Fibroblast of skin of right quadriceps (primary cell): ENCODE results near the gene C16orf78.
"Not testable (repeated sequence)": the region's sequence is repeated elsewhere in the genome, so short reads cannot be mapped to it uniquely, and the experiment has no call there.

ENCODE experiments used
- DNase-seq: peaks from one replicate; pipeline ENCODE4 v3.0.0-alpha.2; 2013

Gene C16orf78

DNA sequence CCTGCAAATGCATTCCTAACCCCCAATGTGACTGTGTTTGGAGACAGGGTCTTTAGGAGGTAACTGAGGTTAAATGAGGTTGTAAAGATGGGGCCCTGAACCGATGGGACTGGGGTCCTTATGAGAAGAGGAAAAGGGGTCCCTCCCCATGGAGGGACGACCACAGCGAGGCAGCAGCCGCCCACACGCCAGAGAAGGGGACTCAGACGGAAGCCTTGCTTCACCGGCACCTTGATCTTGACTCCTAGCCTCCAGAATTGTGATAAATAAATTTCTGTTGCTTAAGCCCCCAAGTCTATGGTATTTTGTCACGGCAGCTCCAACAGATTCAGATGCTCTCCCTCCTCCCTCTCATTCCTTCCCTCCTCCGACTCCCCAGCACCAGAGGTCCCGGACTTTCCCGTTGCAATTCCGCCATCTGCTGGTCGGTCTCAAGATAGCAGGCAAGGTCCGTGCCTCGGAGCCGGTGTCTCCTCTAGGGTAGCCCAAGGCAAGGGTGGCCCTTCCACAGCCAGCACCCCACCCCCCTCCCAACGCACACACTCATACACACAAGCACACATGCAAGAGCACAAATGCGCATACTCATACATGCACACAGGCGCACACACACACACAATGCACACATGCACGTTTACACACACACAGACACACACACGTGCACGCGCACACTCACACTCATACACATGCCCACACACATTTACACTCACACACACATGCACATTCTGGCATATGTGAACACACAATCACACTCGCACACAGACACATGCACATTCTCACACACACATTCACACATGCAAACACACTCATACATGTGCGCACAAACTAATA, 23.1 kb upstream of the C16orf78 start:
- peak; percentile 38 for DNase-seq

DNA sequence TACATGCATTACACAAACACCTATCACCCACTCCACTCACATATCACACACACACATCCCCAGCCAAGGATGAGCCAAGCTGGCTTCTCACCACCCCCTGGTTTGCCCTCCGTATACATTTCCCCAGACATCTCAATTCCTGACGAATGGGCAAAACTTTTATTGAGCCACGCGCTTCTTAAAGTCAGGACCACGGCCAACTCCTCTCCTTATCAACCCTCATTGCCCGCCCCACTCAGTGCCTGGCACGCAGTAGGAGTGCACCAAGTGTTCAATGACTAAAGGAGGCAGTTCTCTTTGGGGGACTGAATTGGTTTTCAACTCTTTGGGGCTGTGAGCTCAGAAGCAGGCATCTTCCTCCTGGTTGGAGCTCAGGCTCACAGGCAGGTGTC, 22.5 kb upstream of the C16orf78 start:
- no peak for DNase-seq

DNA sequence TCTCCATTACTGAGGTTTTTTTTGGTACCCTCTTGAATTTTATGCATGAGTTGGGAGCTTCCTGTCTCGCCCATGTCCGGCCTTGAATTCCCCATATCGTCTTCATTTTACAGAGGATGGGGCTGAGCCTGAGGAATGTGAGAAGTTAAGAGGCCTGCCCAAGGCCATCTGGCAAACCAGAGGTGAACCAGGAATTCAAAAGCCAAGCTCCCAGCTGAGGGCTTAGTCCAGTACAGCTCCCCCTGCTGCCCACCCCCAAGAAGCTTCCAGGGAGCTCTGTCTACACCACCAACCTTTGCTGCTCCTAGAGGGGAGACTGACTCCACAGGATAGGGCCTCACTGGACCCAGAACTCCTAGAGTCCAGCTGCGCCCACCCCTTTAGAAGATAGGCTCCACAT, 20.7 kb upstream of the C16orf78 start:
- no peak for DNase-seq

DNA sequence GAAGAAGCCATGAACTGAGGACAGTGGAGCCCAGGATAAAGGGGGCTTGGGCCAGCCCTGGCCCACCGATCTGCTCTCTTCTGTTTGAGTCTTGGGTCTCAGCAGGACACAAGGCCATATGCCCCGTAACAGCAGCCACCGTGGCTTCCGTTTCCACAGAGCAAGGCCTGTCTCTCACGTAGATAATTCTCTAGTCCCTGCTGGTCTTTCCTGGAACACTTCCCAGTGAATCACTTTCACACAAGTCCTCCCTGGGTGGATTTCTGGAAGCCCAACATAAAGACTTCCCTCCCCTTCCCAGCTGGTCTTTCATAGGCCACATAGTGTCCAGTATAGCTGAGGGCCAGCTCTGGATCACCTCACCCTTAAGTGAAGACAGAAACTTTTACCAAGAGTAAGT, 19.9 kb upstream of the C16orf78 start:
- no peak for DNase-seq

DNA sequence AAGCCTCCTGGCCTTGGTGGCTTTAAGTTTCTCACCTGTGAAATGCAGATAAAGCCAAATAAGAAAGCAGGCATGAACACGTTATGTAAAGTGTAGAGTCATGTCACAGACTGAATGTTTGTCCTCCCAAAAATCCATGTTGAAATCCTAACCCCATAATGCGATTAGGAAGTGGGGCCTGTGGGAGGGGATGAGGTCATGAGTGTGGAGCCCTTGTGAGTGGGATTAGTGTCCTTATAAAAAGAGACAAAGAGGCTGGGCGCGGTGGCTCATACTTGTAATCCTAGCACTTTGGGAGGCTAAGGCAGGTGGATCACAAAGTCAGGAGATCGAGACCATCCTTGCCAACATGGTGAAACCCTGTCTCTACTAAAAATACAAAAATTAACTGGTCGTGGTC, 19.5 kb upstream of the C16orf78 start:
- no peak for DNase-seq

DNA sequence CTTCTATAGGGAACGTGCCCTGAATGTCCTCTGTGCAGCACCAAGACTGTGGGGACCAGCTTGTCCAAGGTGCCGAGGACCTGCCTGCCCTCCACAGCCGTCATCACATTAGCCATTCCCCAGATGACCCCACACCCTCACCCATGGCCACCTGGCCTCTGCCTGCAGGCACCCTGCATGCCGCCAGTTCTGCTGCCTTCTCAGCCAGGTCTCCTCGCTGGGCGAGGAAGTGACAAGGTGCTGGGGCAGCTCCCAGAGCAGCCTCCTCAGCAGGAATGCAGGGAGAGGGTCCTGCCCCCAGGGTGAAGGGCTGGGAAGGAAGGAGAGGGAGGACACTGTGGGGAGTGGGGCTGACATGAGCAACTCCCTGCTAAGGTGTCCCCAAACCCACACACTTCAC, 18.6 kb upstream of the C16orf78 start:
- DNase-seq: no peak

DNA sequence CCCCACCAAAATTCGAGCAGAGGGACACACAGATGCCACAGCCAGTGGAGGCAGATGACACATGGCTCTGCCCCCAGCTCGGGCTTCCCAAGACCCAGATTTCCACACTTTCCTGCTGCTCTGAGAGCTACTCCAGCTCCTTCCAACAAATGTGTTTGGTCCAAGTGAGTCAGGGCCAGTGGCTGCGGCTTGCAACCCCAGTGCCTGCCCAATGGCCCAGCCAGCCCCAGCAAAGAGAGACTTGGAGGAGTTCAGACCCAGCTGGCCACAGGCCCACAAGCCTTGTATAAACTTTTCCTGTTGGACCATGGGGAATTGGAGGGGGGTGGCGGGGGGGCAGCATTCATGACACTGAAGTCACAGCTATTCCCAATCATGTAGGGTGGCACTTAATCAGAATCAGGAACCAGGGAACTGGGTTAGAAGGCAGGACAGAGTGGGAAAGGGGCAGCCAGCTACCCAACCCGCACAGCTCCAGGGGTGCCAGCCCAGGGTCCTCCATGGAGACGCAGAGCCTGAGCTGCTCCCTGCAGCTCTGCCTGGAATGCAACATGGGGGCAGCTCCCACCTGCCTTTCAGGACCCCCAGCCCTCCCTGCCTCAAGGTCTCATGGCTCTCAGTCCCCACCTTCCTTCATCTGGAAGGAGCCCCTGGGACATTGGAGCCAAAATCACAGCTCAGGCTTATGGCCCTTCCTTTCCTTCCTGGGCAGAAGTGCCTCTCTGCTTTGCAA, 17.5 kb upstream of the C16orf78 start:
- DNase-seq: no peak

DNA sequence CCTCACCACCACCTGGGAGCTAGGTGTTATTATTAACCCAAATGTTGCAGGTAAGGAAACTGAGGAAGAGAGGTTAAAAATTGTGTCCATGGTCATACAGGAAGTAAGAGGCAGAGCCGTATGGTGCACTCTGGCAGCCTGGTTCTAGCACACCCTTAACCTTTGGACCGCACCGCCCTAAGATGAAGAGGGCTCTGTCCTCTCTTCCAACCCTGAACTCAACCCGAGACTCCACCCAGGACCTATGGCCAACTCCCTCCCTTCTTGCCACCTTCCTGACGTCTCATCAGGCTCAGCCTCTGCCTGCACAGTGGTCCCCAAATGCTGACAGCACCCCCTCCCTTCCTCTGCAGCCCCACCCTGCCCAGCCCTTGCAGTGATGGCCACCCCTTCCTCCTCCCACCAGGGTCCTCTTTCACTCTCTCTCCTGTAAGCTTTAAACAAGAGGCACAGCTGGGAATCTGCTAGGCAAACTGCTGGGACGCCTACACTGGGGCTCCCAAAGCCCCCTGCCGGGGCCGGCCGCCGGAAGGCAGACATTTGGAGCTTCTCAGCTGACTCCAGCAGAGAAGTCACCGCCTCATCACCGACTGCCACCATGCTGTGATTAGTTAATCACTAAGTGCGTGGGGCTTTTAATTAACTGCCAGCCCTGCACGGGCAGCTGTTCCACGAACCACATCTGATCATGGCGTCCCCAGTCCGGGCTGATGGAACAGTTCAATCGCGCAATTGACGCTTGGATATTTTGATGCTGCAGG, 16.7 kb upstream of the C16orf78 start:
- no peak for DNase-seq

DNA sequence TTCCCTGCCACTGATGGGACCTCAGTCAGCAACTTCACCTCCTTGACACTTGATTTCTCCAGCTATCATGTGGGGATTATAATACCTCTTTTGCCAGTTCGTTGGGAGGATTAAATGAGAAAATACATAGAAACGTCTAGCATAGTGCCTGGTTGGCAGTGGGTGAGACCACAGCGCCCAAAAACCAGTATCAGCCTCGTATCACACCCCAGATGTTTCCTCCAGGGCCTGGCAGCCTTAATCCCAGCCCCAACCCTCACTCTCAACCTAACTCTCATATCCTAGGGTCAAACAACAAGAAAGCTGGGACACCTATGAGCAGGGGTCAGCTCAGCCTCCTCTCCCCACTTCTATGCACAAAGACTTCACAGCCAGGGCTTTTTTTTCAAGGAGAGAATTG, 14.0 kb upstream of the C16orf78 start:
- DNase-seq: no peak

DNA sequence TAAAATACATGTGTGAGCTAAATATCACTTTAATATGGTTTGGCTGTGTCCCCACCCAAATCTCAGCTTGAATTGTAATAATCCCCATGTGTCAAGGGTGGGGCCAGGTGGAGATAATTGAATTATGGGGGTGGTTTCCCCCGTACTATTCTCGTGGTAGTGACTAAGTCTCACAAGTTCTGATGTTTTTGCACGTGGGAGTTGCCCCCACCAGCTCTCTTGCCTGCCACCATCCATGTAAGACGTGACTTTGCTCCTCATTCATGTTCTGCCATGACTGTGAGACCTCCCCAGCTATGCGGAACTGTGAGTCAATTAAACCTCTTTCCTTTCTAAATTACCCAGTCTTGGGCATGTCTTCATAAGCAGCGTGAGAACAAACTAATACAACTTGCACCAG, 11.9 kb upstream of the C16orf78 start:
- not testable (repeated sequence) for DNase-seq

DNA sequence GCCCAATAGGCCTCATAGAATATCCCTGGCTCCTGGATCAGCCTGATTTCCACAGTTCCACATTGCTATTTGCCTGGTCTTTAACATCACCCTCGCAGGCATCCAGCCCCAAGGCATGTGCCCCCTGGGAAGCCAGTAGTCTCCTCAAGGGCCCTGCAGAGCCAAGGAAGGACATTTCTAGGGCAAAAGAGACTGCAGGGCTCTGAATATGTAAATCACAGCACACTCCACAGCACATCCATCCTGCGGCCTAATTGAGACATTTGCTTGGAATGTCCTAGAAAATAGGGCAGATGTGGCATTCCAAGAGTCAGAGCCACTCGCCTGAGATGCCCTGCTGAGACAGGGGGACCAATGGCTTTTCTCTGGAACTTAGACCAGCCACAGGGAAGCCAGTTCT, 11.4 kb upstream of the C16orf78 start:
- no peak for DNase-seq

DNA sequence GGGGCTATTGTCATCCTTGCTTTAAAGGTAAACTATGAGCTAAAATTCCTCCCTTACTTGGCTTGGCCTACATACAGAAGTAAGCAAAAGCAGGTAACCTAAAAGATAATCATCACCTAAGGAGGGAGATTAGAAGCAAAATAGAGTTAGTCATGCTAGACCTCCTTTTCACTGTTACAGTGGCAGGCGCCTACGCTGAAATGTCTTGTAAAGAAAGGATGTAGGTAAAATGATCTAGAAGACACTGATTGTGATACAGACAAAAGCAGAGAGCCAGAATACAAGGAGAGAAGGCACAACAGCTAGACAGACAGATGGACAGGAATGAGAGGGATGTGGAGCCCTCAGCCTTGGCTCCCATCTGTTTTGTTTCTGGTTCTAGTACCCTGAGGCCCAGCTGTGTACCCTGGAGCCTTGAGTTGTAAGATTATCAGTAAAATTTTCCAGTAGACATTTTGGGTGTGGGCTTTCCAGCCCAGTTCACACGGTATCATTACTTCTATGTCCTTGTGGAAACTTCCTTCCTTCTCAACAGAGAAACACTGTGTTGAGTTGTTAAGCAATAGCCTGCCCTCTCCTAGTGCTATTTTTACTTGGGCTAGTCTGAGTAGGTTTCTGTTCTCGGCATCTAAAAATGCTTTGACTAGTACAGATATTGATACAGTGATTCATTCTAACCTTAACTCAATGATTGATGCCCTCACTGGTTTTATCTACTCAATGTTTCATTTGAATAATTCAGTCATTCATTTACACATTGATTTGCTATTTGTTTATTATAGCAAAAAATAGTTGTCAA, 7.7 kb upstream of the C16orf78 start:
- no peak for DNase-seq

DNA sequence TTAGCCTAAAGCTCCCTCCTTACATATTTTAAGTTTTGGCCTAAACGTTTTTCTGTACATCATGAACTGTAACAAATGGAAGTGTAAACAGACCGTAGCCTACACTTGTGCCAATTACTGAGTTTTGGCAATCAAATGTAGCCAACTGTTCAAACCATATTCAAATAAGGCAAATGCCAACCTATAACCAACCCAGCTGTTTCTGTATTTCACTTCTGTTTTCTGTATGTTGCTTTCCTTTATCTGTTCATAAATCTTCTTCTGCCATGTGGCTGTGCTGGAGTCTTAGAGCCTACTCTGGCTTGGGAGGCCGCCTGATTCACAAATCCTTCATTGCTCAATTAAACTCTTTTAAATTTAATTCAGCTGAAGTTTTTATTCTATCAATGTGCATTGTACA, 6.9 kb upstream of the C16orf78 start:
- no peak for DNase-seq

DNA sequence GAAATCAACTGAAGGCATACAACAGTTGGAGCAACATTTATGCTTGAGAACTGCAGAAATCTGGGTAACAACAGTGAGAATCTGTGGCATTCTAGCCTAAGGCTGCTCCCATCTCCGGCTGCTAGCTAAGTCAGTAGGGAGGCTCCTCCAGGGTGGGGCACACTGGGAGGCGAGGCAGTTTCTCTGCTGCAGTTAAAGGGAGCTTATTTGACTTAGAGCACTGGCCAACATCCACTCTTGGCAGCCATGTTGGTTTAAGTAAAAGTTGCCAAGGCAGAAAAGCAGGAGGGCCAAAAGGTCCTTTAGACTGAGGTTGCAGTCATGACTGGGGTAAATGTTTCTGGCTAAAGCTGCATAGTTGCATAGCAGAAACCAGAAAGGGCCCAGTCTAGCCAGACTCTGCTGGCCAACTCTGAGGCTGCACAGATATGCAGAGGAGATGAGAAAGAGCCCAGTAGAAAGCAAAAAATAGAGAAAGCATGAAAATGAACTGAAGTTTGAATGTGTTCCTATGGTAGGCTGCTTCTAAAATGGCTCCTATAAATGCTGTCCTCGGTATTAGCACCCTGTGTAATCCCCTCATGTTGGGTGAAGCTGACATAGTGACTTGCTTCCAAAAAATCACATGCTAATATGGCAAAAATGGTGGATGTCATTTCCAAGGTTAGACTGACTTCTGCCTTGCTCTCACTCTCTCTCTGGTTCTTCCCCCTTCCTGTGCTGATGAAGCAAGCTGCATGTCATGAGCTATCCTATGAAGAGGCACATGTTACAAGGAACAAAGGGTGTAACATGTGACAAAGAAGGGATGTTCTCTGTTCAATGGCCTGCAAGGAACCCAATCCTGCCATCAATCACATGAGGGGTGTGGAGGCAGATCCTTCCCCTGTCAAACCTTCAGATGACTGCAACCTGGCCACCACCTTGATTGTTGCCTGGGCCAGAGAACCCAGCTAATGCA, 3.7 kb upstream of the C16orf78 start:
- no peak for DNase-seq

DNA sequence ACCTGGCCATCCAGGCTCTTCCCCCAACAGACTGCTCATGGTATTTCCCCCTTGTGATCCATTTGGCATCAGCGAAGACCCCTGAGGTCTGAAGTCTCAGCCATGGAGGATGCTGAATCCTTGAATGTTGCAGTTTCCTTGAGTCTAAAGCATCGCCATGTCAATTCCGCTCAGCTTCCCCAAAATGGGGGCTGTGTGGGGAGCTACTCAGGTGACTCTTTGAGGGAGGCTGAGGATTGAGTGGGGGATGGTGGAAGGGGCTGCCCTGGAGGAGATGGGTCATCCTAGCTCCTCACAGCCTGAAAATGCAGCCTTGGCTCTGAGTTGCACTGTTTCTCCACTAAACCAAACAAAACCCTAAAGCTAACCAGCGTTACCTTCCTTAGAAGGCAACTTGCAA, 2.6 kb downstream of the C16orf78 start:
- DNase-seq: no peak

DNA sequence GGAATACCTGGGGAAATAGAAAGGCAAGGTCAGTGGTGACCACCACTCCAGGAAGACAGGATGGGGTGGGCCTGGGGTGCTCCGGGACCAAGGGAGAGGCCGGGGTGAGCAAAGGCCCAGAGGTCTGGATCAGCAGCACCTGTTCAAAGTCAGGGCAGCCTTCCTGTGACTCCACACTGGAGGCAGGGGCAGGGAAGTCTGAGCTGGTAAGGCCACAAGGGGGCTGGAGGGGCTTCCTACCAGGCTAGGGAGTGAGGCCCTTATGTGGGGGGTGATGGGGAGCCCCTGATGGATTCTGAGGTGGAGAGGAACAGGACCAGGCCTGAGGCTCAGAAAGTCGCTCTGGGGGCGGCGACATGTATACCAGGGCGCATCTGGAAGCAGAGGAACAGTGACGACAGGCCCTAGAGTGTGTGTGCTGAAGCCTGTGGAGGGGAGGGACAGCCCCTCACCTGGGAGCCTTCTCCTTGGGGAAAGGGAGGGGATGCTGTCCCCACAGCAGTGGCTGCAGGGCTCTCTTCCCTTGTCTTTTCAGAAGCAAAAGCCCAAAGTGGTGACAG, 3.7 kb downstream of the C16orf78 start:
- no peak for DNase-seq

DNA sequence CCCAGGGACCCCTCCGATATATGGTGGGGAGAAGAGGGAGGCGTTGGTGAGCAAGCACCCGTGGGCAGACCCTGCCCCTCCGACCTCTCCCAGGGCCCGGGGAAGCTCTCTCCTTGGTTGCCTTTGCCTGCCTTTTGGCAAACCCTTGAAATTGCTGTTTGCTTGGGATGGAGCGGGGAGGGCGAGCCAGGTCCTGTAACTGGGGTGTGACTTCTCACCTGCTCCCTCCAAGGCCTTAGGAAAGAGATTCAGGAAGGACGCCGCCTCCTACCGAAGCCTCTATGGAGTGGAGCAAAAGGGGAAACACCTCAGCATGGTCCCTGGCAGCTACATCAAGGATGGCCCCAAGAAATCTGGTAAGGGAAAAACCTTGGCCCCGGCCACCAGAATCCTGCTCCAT, 4.6 kb downstream of the C16orf78 start:
- no peak for DNase-seq

DNA sequence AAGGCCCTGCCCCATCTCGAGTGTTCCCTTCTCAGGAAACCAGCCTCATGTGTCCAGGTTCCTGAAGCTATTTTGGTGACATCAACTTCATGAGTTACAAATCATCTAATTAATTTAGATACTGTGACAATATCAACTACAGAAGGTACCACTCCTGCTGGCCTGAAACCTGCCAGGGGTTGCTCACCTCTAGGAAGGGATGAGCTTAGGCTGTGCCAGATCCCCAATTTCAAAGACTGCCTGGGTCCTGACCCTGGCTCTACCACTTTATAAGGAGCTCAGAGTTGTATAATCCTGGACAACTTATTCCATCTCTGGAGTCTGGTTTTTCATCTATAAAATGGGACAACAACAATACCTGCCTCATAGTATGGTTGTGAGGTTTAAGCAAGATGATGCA, 5.2 kb downstream of the C16orf78 start:
- DNase-seq: no peak

DNA sequence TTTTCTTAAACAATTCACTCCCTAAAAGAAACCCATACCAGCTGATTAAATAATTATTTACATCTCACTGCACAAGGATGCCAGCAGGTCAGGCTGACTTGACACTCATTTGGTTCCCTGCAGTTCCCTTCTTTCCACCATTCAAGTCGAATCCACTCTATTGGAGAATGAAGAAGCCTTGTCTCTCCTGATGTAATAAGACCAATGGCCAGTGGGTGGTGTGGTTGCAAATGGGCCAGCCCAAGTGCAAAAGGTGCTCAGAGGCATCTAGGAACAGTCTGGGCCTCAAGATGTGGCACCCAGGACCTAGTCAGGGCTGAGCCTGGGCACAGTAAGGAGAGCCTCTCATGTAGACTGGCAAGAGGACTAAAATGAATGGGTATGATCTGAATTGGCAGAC, 9.3 kb downstream of the C16orf78 start:
- no peak for DNase-seq

DNA sequence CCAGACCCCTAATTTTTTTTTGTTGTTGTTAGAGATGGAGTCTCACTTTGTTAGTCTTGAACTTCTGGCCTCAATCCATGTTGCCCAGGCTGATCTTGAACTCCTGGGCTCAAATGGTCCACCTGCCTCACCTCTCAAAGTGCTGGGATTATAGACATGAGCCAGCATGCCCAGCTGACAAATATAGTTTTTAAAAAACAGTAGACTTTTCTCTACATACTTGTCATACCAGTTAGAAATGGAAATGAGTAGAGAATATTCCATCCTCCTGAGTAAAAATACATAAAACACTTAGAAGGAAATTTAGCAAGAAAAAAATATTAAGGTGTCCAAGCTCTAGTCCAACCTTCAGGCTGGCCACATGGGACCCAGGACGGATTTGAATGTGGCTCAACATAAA, 21.4 kb downstream of the C16orf78 start:
- DNase-seq: no peak

DNA sequence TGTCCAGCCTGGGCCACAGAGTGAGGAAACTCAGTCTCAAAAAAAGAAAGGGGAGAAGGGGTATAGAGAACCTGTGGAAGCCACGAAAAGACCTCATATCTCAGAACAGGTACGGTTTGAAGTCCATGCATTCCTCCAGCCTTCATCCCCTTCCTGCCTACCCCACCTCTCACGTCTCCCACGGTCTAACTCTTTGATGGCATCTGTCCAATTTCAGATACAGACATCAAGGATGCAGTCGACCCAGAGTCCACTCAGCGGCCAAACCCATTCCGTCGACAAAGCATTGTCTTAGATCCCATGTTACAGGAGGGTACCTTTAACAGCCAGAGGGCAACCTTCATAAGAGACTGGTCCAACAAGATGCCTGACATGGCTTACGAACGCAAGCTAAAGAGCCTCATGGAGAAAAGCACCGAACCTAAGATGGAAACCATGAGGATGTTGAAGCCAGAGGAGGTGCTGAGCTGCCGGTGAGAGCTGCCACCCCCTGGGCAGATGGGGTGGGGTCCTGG, 22.7 kb downstream of the C16orf78 start:
- DNase-seq: no peak
